ENCODE measurements around the gene C10orf143.
A peak's percentile ranks its signal among the peaks of the same experiment; 100 is the strongest.
"Not testable (repeated sequence)": the region's sequence is repeated elsewhere in the genome, so short reads cannot be mapped to it uniquely, and the experiment has no call there.

The C10orf143 gene

GRCh38 chr10:130108934-130109604 lies 1.6 kb downstream of the C10orf143 start:
- Histone ChIP-seq H3K27me3 (ENCODE audit: low read length) (no peaks in the 10 kb centered on the region), H4K20me1 (ENCODE audit: low read depth, low read length) (no peaks in the 10 kb centered on the region; the same call in 1 of the 2 replicates), H3F3A (ENCODE audit: insufficient read depth) (no peaks in the 10 kb centered on the region), H2AFZ (ENCODE audit: low read depth, low read length, severe bottlenecking) (no peak overlapping the region), H3K36me3 (ENCODE audit: low read length) (no peaks in the 10 kb centered on the region), H3K79me2 (ENCODE audit: insufficient read depth, low read length) (peaks cover 17% of the 10 kb centered on the region; the same call in 1 of the 2 replicates), H3K9me2 (replicated peaks; ENCODE audit: insufficient read depth, low read length) (no peaks in the 10 kb centered on the region), H3K9me3 (ENCODE audit: insufficient read depth, low read length) (no peaks in the 10 kb centered on the region), H3K4me3 (ENCODE audit: insufficient read depth, low read length, poor library complexity, severe bottlenecking) (peak overlapping the region; percentile 79), H3K9ac (ENCODE audit: low read length) (peak overlapping the region; percentile 84), H3K4me2 (ENCODE audit: low read depth, low read length, poor library complexity, severe bottlenecking) (peak overlapping the region; percentile 80), H3K27ac (ENCODE audit: low read depth, low read length) (no peak overlapping the region)
- TF ChIP-seq CTCF (IDR thresholded peaks at IDR 0.05; ENCODE audit: insufficient read depth, low read length, poor library complexity, severe bottlenecking) (no peak), EZH2phosphoT487 (conservative IDR thresholded peaks at IDR 0.05; ENCODE audit: low read length) (no peak)

GRCh38 chr10:130108146-130108545 lies 2.5 kb downstream of the C10orf143 start:
- not testable (repeated sequence) for H3F3A ChIP-seq (ENCODE audit: insufficient read depth); H3K9ac ChIP-seq (ENCODE audit: low read length); H3K36me3 ChIP-seq (ENCODE audit: low read length); H3K9me2 ChIP-seq (replicated peaks; ENCODE audit: insufficient read depth, low read length); H2AFZ ChIP-seq (ENCODE audit: low read depth, low read length, severe bottlenecking); H3K27me3 ChIP-seq (ENCODE audit: low read length); H4K20me1 ChIP-seq (ENCODE audit: low read depth, low read length); H3K9me3 ChIP-seq (ENCODE audit: insufficient read depth, low read length); H3K4me3 ChIP-seq (ENCODE audit: insufficient read depth, low read length, poor library complexity, severe bottlenecking); H3K27ac ChIP-seq (ENCODE audit: low read depth, low read length)
- H3K4me2 ChIP-seq (ENCODE audit: low read depth, low read length, poor library complexity, severe bottlenecking), result peak overlapping the region; percentile 80
- H3K79me2 ChIP-seq (ENCODE audit: insufficient read depth, low read length), result peaks cover 17% of the 10 kb centered on the region; the same call in 1 of the 2 replicates

- H4K20me1 ChIP-seq (ENCODE audit: low read depth, low read length), result no peaks in the 10 kb centered on the region; the same call in 1 of the 2 replicates
Observed at GRCh38 chr10:130105724-130106123, 4.9 kb downstream of the C10orf143 start.

More at GRCh38 chr10:130105724-130106123, 4.9 kb downstream of the C10orf143 start:
- H3K4me3 ChIP-seq (ENCODE audit: insufficient read depth, low read length, poor library complexity, severe bottlenecking), result no peak overlapping the region
- no peak overlapping the region for H3K9ac ChIP-seq (ENCODE audit: low read length)
- peaks cover 13% of the 10 kb centered on the region; the same call in 1 of the 2 replicates for H3K79me2 ChIP-seq (ENCODE audit: insufficient read depth, low read length)
- H3K9me3 ChIP-seq (ENCODE audit: insufficient read depth, low read length), result no peaks in the 10 kb centered on the region
- H3K27me3 ChIP-seq (ENCODE audit: low read length), result no peaks in the 10 kb centered on the region
- no peak overlapping the region for H3K27ac ChIP-seq (ENCODE audit: low read depth, low read length)
- H3K36me3 ChIP-seq (ENCODE audit: low read length), result no peaks in the 10 kb centered on the region
- TF ChIP-seq CTCF (IDR thresholded peaks at IDR 0.05; ENCODE audit: insufficient read depth, low read length, poor library complexity, severe bottlenecking), result no peak
- TF ChIP-seq EZH2phosphoT487 (conservative IDR thresholded peaks at IDR 0.05; ENCODE audit: low read length), result no peak
- H3F3A ChIP-seq (ENCODE audit: insufficient read depth), result no peaks in the 10 kb centered on the region
- no peak overlapping the region for H3K4me2 ChIP-seq (ENCODE audit: low read depth, low read length, poor library complexity, severe bottlenecking)
- no peaks in the 10 kb centered on the region for H3K9me2 ChIP-seq (replicated peaks; ENCODE audit: insufficient read depth, low read length)
- H2AFZ ChIP-seq (ENCODE audit: low read depth, low read length, severe bottlenecking), result no peak overlapping the region
